ENCODE data around the gene CASZ1.

GRCh38 chr1:10720635-10721034 is 75.8 kb downstream of the CASZ1 start:
- TF ChIP-seq POLR2A (IDR thresholded peaks at IDR 0.05) = no peak
- no peak for TF ChIP-seq POLR2AphosphoS5 (IDR thresholded peaks at IDR 0.05)
- no peak for TF ChIP-seq CTCF (IDR thresholded peaks at IDR 0.05)
